GM18868 (cell line): Measurements from ENCODE around the gene METTL15.
"Not testable (repeated sequence)": the region's sequence is repeated elsewhere in the genome, so short reads cannot be mapped to it uniquely, and the experiment has no call there.

Experiments
- ATAC-seq: cut with Tn5 transposase; IDR thresholded peaks from one replicate; pipeline ENCODE4 v1.9.1; 2021; ENCODE audit warnings: mild to moderate bottlenecking, moderate library complexity; ENCODE audit not compliant: unreplicated experiment

METTL15 gene

GRCh38 chr11:28366549-28367346 is 258.6 kb downstream of the METTL15 start:
- no peak for ATAC-seq

- not testable (repeated sequence) for ATAC-seq
Observed at GRCh38 chr11:28378095-28378494, 269.9 kb downstream of the METTL15 start.
